ENCODE measurements around the gene INO80. TPM values are rescaled to one million over a fixed set of nuclear protein-coding genes. Genes with fewer than 3 reads are reported as not detected.
"Not testable (repeated sequence)": the region's sequence is repeated elsewhere in the genome, so short reads cannot be mapped to it uniquely, and the experiment has no call there.

The INO80 gene
- total RNA-seq, 4 donors from 2014 or later: 22.3 to 44.3 (median 31.1) TPM

GRCh38 chr15:41133454-41133853 lies 17.4 kb upstream of the INO80 start:
- 81 to 84% methylated on average over 10 of the region's 10 CpGs for WGBS, 2 donors
- no peak for TF ChIP-seq CTCF (IDR thresholded peaks at IDR 0.05)
- no peak for TF ChIP-seq POLR2A (IDR thresholded peaks at IDR 0.05)
- H3K4me3 ChIP-seq (ENCODE audit: low read depth, poor library complexity, severe bottlenecking): no peak overlapping the region
- intact Hi-C loops (cut with DNase I; ENCODE audit: low total_unique reads): loop anchor here (10.0 kb wide), 1 partner anchor 1891 kb away; no protein-coding TSS in a partner anchor
- DNase-seq (ENCODE audit: low spot score in 2 of 2): no peak

GRCh38 chr15:41132094-41132493 lies 16.0 kb upstream of the INO80 start:
- not testable (repeated sequence) for DNase-seq (ENCODE audit: low spot score in 2 of 2); H3K4me3 ChIP-seq (ENCODE audit: low read depth, poor library complexity, severe bottlenecking)
- intact Hi-C loops (cut with DNase I; ENCODE audit: low total_unique reads): loop anchor here (10.0 kb wide), 1 partner anchor 1893 kb away; no protein-coding TSS in a partner anchor
- 91 to 99% methylated on average over 2 of the region's 2 CpGs for WGBS, 2 donors

- intact Hi-C loops (cut with DNase I; ENCODE audit: low total_unique reads): no loop called here
- no peak for TF ChIP-seq POLR2A (IDR thresholded peaks at IDR 0.05)
- TF ChIP-seq CTCF (IDR thresholded peaks at IDR 0.05): no peak
- DNase-seq (ENCODE audit: low spot score in 2 of 2): no peak
- H3K4me3 ChIP-seq (ENCODE audit: low read depth, poor library complexity, severe bottlenecking): no peak overlapping the region
- 86 to 87% methylated on average over 6 of the region's 6 CpGs for WGBS, 2 donors
Observed at GRCh38 chr15:41128174-41128902, 12.3 kb upstream of the INO80 start.

- intact Hi-C loops (cut with DNase I; ENCODE audit: low total_unique reads): no loop called here
- no peak for DNase-seq (ENCODE audit: low spot score in 2 of 2)
- H3K4me3 ChIP-seq (ENCODE audit: low read depth, poor library complexity, severe bottlenecking): no peak overlapping the region
- WGBS, 2 donors: 41% methylated on average over 4 of the region's 4 CpGs
- TF ChIP-seq CTCF (IDR thresholded peaks at IDR 0.05) (no peak), POLR2A (IDR thresholded peaks at IDR 0.05) (no peak)
Observed at GRCh38 chr15:41125931-41126642, 10.0 kb upstream of the INO80 start.

GRCh38 chr15:41125063-41125669 lies 9.1 kb upstream of the INO80 start:
- TF ChIP-seq CTCF (IDR thresholded peaks at IDR 0.05) (no peak), POLR2A (IDR thresholded peaks at IDR 0.05) (no peak)
- H3K4me3 ChIP-seq (ENCODE audit: low read depth, poor library complexity, severe bottlenecking): no peak overlapping the region
- intact Hi-C loops (cut with DNase I; ENCODE audit: low total_unique reads): no loop called here
- 97 to 100% methylated on average over 1 of the region's 1 CpG for WGBS, 2 donors
- DNase-seq (ENCODE audit: low spot score in 2 of 2): no peak

- intact Hi-C loops (cut with DNase I; ENCODE audit: low total_unique reads): no loop called here
- TF ChIP-seq POLR2A (IDR thresholded peaks at IDR 0.05): no peak
- no peak for TF ChIP-seq CTCF (IDR thresholded peaks at IDR 0.05)
- 93 to 97% methylated on average over 5 of the region's 5 CpGs for WGBS, 2 donors
- no peak overlapping the region for H3K4me3 ChIP-seq (ENCODE audit: low read depth, poor library complexity, severe bottlenecking)
- DNase-seq (ENCODE audit: low spot score in 2 of 2): no peak
Observed at GRCh38 chr15:41124058-41124457, 8.0 kb upstream of the INO80 start.
